Measurements from ENCODE around the gene KRT15. TPM values are rescaled to one million over a fixed set of nuclear protein-coding genes. Genes with fewer than 3 reads are reported as not detected.

The KRT15 gene
- total and polyA plus RNA-seq, 9 of the 15 experiments (the other 6 are each of a cell fraction or from before 2014, with no cell fraction given) = 0.28 to 4.4 (median 0.56) TPM

DNA sequence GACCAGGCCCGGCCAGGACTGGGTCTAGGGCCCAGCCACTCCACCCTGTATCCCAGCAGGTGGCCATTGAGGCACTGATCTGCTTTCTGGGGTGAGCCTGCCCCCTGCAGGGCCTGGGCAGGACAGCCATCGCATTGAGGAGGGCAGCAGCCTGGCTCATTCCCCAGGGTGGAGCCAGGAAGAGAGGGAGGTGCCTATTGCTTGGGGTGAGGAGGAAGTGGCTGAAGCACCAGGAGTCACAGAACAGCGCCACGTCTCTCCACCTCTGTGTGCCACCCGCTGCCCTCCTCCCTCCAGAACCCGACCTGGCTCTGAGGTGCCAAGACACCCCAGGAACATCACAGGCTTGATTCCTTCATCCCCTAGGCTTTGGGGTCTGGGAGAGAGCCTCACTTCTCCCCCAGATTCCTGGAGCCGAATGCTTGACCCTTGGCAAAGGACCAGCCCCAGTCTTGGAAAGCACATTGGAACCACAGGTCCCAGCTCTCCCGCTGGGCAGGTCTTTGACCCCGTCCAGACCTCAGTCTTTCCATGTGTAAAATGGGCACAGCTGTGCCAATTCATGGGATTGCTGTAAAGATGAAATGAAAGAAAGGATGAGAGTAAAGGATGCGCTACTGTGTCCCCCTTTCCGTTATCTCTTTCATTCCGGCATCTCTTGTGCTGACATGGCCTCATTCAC, 21.7 kb downstream of the KRT15 start (continued):
- no peak for TF ChIP-seq ATF2 (CRISPR knock-in tag; IDR thresholded peaks at IDR 0.05)
- TF ChIP-seq POLR3G (IDR thresholded peaks at IDR 0.05; ENCODE audit: extremely low read depth, insufficient read length, insufficient replicate concordance) = no peak
- TF ChIP-seq TAF1 (IDR thresholded peaks at IDR 0.05; ENCODE audit: control insufficient read depth, extremely low read depth, insufficient read depth, low read length, severe bottlenecking) = no peak
- no peak for TF ChIP-seq ELK3 (CRISPR knock-in tag; IDR thresholded peaks at IDR 0.05)
- TF ChIP-seq, protein P1, sequence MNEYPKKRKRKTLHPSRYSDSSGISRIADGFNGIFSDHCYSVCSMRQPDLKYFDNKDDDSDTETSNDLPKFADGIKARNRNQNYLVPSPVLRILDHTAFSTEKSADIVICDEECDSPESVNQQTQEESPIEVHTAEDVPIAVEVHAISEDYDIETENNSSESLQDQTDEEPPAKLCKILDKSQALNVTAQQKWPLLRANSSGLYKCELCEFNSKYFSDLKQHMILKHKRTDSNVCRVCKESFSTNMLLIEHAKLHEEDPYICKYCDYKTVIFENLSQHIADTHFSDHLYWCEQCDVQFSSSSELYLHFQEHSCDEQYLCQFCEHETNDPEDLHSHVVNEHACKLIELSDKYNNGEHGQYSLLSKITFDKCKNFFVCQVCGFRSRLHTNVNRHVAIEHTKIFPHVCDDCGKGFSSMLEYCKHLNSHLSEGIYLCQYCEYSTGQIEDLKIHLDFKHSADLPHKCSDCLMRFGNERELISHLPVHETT (CRISPR knock-in tag; conservative IDR thresholded peaks at IDR 0.05 in 1 of 2, IDR thresholded peaks at IDR 0.05 in 1 of 2) = 0 out of 4 replicates have a peak, but pooled peaks of 1 of the 2 experiments have one; percentile 58
- TF ChIP-seq DIDO1 (tag; IDR thresholded peaks at IDR 0.05; ENCODE audit: low read depth) = no peak
- TF ChIP-seq ZNF586 (CRISPR knock-in tag; conservative IDR thresholded peaks at IDR 0.05) = no peak
- no peak for TF ChIP-seq ZNF175 (CRISPR knock-in tag; IDR thresholded peaks at IDR 0.05; ENCODE audit: low read depth)
- TF ChIP-seq HLTF (IDR thresholded peaks at IDR 0.05) = no peak
- TF ChIP-seq, protein P2, sequence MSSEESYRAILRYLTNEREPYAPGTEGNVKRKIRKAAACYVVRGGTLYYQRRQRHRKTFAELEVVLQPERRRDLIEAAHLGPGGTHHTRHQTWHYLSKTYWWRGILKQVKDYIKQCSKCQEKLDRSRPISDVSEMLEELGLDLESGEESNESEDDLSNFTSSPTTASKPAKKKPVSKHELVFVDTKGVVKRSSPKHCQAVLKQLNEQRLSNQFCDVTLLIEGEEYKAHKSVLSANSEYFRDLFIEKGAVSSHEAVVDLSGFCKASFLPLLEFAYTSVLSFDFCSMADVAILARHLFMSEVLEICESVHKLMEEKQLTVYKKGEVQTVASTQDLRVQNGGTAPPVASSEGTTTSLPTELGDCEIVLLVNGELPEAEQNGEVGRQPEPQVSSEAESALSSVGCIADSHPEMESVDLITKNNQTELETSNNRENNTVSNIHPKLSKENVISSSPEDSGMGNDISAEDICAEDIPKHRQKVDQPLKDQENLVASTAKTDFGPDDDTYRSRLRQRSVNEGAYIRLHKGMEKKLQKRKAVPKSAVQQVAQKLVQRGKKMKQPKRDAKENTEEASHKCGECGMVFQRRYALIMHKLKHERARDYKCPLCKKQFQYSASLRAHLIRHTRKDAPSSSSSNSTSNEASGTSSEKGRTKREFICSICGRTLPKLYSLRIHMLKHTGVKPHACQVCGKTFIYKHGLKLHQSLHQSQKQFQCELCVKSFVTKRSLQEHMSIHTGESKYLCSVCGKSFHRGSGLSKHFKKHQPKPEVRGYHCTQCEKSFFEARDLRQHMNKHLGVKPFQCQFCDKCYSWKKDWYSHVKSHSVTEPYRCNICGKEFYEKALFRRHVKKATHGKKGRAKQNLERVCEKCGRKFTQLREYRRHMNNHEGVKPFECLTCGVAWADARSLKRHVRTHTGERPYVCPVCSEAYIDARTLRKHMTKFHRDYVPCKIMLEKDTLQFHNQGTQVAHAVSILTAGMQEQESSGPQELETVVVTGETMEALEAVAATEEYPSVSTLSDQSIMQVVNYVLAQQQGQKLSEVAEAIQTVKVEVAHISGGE (CRISPR knock-in tag; IDR thresholded peaks at IDR 0.05) = no peak
- TF ChIP-seq YBX1 (IDR thresholded peaks at IDR 0.05) = no peak
- TF ChIP-seq SNAPC5 (CRISPR knock-in tag; IDR thresholded peaks at IDR 0.05) = no peak
- no peak for TF ChIP-seq ILK (tag; IDR thresholded peaks at IDR 0.05; ENCODE audit: borderline replicate concordance, low read depth)
- peak; percentile 47; the same call in 1 of the 2 replicates for TF ChIP-seq PTBP1 (IDR thresholded peaks at IDR 0.05; ENCODE audit: low read depth, low read length)
- no peak for TF ChIP-seq FOS (IDR thresholded peaks at IDR 0.05; ENCODE audit: extremely low read depth, insufficient read length)
- no peak for TF ChIP-seq SP1 (CRISPR knock-in tag; IDR thresholded peaks at IDR 0.05)
- TF ChIP-seq CBFA2T2 (conservative IDR thresholded peaks at IDR 0.05) = no peak
- TF ChIP-seq HDAC2 (IDR thresholded peaks at IDR 0.05) = peak; percentile 93
- peak; percentile 47; the same call in 1 of the 2 replicates for TF ChIP-seq ELF1 (tag; IDR thresholded peaks at IDR 0.05)
- peak; percentile 13 for TF ChIP-seq PHF20 (IDR thresholded peaks at IDR 0.05; ENCODE audit: partially characterized antibody)
- TF ChIP-seq HNRNPUL1 (IDR thresholded peaks at IDR 0.05; ENCODE audit: low read length) = no peak
